Mucosa of gallbladder (tissue), 1 donor: Measurements from ENCODE around the gene TTC32. TPM values are rescaled to one million over a fixed set of nuclear protein-coding genes. Genes with fewer than 3 reads are reported as not detected.
A peak's percentile ranks its signal among the peaks of the same experiment; 100 is the strongest.
"Not testable (repeated sequence)": the region's sequence is repeated elsewhere in the genome, so short reads cannot be mapped to it uniquely, and the experiment has no call there.

Source experiments
- DNase-seq: peaks from one replicate; pipeline ENCODE4 v3.0.0-alpha.2; 2020; ENCODE audit warnings: low spot score
- total RNA-seq: library from RNA; stranded (reverse); gene quantifications from one replicate; pipeline ENCODE4 v1.2.1, GENCODE V29; 2021
- donor health status: DM: no; HTN: no; CAD: no.

The TTC32 gene
- 6.8 TPM for total RNA-seq

DNA sequence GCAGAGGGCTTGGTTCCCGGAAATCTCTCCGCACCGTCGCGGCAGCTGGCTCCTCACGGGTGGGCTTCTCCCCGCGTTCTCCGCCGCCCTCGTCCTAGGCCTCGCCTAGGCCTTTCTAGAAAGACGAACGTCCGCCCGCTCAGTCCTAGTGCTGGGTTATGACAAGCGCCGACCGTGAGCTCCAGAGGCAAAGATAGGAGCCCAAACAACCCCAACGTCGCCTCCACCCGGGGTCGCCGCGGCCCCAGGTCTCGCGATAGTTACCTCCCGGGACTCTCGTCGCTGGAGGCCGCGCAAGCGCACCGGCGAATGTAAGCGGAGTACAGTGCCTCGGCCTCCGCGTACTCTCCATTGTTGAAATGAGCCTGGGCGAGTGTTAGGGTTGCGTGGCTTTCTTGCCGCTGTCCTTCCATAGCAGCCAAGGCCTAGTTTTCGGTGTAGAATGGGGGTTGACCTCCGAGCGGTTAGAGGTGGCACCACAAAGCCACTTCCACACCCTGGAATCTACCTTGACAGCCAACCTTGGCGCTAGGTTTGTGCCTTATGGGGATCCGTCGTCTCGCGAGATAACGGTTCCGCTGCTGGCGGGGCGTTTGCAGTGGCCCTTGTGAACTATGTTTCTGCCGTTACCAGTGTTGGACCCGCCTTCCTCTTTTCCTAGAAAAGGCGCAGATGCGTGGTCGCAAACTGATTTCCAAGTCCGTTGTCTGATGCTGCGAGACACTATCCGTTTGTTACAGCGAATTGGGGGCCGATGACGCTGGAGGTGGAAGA is at the start of gene TTC32:
TSS of gene TTC32 (minus strand) at position 542 of the 774 bp plus-strand sequence. CDS start at position 413, 129 bp downstream.
- DNase-seq: peak; percentile 96

DNA sequence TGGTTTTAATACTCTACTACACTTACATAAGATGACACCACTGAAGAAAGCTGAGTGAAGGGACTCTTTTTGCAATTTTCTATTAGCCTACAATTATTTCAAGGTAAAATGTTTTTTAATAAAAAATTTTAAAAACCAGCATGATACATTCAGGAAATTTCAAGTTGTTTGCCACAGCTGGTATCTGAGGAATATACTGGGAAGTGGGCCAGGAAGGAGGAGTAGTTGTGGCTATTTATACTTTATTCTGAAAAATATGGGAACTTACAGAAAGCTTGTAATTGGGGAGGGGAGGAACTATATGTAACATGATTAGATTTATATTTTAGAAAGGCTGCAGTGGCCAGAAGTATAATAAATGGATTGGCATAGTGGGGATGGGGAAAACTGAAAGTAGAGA is 47.3 kb upstream of the TTC32 start:
- DNase-seq: no peak

DNA sequence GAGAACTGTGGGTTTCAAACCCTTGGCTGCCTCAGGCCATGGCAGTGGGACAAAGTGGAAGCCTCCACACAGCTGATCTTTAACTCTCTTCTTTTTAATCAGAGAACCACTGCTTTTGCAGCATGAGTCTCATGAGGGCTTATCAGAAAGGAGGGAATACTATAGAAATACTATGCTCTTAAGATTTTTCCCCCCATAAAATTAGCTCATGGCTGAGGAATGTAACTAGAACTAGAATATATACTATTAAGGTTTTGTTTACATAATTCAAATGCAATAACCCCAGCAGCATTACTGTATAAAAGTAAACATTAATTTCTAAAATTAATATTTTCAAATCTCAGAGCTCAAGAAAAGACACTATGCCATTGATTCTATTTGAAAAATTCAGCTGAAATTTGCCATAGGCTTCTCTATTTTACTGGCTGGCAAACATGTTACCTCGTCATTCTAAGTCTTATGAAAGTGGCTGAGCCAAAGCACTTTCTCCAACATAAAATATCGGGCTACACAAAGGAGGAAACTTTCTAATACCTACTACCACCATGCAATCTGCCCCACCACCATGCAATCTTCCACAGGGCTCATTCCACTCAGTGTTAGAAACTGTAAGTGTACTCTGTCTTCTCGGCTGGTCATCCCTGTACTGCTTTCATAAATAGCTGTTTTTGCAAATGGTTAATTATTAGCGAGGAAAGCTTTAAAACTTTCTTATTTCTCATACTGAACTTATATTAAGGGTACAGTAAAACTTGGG is 45.6 kb upstream of the TTC32 start:
- DNase-seq: no peak

DNA sequence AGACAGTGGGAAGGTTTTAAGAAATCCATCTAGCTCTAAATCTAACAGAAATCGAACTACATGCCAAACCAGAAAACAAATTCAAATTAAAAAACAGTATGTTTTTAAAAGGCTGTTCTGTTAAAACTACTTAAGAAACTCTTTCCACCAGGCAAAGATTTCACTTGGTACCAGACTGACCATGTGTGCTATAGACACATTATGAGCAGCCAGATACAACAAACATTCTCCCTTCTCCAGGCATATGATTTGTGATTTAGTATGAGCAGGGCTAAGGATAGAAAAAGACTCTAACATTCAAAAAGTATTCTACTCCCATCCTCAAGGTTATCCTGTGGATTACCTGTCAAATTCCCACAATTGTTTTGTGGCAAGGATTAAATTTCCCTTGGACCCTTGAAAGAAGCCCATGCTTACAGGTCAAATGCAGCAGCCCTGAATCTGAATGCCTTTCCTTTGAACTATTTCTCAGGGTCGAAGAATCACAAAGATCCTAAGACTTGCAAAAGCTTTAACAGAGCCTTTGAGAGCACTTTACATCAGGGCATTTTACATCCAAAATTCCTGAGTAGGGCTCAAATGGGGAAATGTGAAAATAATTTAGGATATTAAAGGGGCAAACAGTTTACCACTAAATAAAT is 42.5 kb upstream of the TTC32 start:
- DNase-seq: no peak

DNA sequence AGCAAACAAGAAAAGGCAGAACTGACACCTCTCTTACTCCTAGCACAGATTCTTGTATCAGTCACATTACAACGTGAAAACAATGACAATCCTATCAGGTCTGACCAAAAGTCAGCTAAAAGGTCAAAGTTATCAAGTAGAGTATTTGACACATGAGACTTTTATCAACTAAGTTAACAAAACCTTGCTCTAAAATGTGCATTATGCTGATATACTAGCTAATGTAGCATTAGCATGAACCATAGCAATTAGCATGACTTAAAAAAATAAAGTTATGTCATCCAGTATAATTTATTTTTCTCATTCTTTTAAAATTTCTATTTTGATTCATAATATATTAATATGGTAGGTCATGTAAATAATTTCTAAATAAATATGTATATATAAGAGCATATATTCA is 41.4 kb upstream of the TTC32 start:
- no peak for DNase-seq

DNA sequence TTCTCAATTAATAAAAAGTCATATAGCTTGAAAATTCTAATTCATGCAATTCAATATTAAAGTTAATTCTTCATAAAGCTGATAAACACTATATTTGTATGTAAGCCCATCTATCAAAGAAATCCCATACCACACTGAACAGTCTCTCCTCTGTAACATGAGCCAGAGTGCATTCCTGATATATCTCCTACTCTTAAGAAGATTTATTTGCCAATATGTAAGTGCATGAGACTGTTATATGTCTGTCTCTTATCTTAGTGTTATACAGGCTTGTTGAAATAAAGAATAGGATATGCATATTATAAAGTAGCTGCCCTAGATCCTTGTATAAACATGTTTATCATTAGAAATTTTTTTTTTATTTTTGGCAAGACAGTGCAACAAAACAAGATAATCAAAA is 40.4 kb upstream of the TTC32 start:
- DNase-seq: no peak

DNA sequence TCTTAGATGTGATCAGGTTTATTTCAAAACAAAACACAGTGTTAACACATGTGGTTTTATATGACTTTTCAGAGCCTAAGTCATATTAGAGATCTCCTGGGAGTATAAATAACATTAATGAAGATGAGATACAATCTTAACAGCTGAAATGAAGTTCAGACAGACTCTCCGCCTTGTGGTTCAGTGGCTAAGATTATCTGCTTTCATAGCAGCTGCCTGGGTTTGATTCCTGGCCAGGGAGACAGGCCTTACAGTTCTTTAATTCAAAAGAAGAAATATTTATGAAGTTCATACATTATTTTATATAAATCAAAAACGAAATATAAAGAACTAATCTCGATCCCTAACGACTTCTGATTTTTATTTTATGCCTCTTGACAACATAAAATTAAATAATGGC is 35.2 kb upstream of the TTC32 start:
- DNase-seq: no peak

DNA sequence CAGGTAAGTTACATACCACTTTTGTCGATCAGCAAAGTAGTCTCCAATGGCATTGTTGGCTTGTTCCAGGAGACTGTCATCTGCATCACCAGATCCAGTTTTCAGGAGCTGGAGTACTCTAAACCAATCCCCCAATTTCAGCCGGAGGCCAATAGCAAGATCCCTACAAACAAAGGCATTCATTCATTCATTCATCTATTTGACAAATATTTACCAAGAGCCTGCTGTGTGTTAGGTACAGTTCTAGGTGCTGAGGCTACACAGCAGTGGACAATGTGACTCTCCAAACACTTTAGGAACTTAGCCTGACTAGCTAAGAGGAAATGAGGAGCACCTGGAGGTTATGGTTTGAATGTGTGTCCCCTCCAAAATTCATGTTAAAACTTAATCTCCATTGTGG is 34.4 kb upstream of the TTC32 start:
- DNase-seq: no peak

DNA sequence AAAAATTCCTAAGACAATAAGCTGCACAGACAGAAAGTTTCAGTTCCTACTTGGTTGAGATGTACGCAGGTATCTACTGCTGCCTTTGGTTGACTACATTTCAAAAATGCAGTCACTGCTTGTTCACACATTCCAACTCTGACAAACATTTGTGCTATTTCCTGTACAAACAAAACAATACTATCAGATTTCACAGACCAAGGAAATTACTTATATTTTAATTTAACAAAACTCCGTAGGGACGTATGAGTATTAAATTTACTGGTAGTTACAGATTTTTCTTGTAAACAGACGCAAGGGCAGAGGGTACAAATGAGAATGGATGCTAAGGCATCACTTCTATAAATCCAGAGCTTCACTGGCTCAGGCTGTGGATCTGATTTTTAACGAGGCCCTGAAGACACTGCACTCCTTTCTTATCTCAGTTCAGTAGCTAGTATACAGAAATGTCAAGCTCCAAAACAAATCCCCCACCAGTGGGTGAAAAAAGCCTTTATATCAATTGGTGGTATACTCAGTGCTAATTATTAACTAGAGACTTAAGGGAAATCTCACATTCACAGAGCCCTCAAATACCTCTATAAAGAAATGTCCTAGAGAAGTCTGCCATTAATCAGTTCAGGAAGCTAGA is 31.7 kb upstream of the TTC32 start:
- no peak for DNase-seq

DNA sequence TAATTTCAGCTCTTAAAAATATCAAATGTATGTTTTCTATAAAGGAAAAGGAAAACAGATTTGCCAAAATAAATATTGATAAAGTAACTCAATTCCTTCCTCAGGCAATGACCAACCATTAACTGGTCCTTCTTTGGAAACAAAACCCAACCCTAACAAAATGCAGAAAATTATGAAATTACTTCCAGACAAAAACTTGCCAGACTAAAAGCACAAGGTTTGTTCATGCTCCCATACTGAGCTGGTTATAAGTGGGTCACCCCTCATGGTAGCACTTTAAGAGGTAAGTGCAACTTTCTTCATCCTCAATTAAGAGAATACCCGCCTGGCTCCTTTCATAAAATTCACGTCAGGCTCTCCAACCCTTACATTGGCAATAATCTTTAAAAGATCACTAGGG is 31.1 kb upstream of the TTC32 start:
- no peak for DNase-seq

DNA sequence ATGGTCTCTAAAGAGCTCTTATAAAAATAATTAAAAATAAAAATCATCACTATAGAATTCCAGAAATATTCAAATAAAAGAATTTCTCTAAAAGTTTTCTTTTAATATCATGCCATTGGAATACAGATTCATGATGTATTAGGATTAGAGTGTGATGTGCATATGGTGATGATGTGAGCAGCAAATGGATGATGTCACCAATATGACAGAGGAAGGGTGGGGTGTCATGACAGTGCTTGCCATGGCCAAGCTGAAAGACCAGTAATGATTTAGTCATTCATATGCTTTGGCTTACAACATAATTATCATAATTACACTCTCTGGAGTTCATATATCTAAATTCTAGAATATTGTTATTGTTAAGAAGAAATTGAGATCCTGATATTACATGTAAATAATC is 27.4 kb upstream of the TTC32 start:
- DNase-seq: no peak

DNA sequence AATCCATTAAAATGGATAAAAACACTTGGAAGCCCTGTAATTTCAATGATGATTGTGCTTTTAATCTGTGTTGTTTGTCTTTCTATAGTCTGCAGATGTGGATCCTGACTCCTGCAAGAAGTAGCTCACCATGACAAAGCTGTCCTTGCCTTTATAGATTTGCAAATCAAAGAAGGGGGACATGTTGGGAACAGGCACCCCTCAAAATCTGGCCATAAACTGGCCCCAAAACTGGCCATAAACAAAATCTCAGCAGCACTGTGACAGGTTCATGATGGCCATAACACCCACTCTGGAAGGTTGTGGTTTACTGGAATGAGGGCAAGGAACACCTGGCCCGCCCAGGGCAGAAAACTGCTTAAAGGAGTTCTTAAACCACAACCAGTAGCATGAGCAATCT is 26.0 kb upstream of the TTC32 start:
- not testable (repeated sequence) for DNase-seq

DNA sequence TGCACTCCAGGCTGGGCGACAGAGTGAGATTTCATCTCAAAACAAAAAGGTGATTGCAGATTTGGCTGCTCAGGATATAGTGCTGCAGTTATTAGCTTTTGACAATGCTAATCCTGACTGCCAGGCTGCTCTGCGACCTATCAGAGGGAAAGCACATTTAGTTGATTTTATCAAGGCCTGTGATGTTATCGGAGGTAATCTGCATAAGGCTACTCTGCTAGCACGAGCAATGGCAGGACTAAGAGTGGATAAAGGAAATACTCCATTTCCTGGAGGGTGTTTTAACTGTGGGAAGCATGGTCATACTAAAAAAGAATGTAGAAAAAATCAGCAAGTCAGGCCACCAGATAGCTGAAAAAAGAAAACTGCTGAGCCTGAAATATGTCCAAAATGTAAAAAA is 22.7 kb upstream of the TTC32 start:
- DNase-seq: not testable (repeated sequence)

DNA sequence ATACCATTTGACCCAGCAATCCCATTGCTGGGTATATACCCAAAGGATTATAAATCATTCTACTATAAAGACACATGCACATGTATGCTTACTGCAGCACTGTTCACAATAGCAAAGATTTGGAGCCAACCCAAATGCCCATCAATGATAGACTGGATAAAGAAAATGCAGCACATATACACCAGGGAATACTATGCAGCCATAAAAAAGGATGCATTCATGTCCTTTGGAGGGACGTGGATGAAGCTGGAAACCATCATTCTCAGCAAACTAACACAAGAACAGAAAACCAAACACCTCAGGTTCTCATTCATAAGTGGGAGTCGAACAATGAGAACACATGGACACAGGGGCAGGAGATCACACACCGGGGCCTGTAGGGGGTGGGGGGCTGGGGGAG is 20.4 kb upstream of the TTC32 start:
- not testable (repeated sequence) for DNase-seq

DNA sequence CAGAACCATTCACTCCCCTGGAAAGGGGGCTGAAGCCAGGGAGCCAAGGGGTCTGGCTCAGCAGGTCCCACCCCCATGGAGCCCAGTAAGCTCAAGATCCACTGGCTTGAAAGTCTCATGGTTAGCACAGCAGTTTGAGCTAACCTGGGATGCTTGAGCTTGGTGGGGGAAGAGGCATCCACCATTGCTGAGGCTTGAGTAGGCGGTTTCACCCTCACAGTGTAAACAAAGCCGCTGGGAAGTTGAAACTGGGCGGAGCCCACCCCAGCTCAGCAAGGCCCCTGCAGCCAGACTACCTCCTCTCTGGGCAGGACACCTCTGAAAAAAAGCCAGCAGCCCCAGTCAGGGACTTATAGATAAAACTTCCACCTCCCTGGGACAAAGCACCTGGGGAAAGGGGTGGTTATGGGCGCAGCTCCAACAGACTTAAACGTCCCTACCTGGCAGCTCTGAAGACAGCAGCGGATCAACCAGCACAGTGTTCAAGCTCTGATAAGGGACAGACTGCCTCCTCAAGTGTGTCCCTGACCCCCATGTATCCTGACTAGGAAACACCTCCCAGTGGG is 14.7 kb upstream of the TTC32 start:
- DNase-seq: no peak

DNA sequence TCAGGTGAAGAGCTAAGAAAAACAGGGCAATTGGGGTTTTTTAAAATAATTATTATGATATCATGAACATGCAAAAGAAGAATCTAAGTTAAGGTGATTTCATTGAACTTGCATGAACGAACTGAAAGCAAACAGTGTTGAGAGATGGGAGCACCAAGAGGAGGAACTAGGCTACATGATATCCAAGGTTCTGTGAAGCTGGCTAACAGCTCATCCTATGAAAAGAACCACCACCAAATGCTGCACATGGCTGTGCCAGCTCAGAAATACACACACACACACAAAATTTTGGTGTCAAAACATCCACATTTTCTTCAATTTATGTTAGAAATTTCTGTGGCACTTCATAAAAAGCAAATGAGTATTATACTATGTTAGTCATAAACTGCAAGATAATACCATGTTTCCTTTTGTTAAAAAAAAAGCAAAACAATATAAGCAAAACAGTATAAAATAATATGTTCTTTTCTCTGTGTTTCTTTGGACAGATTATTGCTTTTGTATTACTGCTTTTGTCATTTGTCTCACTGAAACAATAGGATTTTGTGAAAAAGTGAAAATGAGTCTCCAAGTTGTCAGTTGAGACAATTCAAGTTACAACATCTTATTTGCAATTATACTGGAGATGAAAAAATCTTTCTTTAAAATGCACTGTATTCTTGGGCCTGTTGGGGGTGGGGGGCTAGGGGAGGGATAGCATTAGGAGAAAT is 12.6 kb upstream of the TTC32 start:
- no peak for DNase-seq

DNA sequence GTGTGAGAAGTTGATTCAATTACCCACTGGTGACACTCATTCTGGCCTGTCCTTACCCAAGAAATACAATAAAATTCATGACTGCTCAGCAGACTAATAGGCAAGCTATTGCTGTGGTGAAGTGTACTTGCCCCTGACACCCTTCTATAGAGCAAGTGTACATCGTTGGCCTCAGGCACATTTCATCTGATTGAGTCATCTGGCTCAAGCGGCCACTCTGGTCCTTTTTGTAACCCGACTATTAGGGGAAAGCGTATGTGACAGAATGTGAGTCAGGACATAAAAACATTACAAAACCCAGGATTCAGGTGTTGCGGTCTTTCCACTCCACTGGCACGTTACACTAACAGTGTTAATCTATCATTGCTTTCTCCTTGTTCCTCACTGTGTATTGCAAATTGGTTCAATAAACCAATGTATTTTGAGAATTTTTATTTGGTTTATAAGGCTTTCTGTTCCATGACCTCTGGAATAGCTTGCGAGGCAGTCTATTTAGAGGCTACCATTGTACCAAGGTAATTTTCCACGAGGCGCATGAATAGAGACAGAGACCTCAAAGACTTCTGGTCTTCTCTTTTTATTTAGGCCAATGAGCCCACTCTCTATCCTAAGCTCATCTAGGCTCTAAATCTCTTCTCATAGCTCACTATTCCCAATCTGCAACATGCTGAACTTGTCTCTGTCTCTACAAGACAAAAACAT is 10.2 kb upstream of the TTC32 start:
- no peak for DNase-seq

DNA sequence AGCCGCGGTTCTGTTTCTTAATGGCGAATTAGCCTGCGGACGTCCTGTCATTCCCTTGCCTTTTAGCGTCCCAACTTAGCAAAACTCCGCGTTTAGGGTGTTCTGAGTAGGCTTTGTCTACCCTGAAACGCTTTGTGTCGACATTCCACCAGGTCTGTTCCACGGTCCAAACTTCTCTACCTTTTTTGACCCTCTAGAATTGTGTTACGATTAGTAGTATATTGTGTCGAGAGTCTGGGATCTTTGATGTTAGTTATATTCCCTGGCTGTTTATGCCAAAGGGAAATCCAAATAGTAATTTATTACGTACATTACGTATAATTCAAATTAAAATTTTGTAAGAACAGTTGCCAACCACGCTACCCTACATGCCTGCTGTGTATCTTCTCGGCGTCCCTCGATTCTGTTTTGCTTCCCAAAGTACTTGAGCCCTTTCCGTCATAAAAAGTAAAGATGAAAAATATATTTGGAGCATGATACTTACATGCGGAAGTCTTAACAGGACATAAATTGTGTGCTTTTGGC is 495 bp upstream of the TTC32 start:
- no peak for DNase-seq

DNA sequence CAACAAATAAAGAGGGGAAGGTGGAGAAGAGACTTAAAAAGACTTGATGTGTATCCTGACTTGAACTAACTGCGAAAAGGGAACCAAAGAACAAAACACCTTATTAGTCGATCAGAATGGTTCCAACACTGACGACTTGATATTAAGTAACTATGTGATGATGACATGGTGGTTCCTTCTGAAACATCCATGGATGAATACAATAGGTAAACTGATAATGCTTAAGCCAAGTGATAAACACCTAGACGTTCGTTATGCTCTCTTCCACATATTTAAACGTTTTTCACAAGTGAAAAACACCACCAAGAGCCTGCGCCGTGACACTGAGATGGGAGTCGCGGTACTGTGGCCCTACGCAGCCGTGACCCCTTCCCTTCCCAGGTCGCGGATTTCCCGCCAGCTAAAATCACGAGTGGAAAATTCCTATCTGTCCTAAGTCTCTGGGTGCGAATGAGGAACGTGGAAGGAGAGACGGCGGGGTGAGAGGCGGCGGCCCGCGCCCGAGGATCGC is 797 bp downstream of the TTC32 start:
- DNase-seq: no peak
